MM.1S (cell line): ENCODE data around the gene COP1.
"Not testable (repeated sequence)": the region's sequence is repeated elsewhere in the genome, so short reads cannot be mapped to it uniquely, and the experiment has no call there.

Experiments
- EZH2phosphoT487 ChIP-seq: fragments of 300-600 bp; sonication (generic); IDR thresholded peaks from 2 replicates; pipeline ENCODE4 v1.6.1; 2018; ENCODE audit warnings: antibody characterized with exemption, low read length
- TF ChIP-seq, protein P1 (sequence below): fragments of 300-600 bp; sonication (generic); IDR thresholded peaks from 2 replicates; pipeline ENCODE4 v1.5.1; 2016; ENCODE audit warnings: antibody characterized with exemption, low read length, mixed read lengths

DNA sequence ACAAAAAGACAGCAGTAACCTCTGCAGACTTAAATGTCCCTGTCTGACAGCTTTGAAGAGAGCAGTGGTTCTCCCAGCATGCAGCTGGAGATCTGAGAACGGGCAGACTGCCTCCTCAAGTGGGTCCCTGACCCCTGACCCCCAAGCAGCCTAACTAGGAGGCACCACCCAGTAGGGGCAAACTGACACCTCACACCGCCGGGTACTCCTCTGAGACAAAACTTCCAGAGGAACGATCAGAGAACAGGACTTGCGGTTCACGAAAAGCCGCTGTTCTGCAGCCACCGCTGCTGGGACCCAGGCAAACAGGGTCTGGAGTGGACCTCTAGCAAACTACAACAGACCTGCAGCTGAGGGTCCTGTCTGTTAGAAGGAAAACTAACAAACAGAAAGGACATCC, 214.3 kb downstream of the COP1 start:
- TF ChIP-seq, protein P1, sequence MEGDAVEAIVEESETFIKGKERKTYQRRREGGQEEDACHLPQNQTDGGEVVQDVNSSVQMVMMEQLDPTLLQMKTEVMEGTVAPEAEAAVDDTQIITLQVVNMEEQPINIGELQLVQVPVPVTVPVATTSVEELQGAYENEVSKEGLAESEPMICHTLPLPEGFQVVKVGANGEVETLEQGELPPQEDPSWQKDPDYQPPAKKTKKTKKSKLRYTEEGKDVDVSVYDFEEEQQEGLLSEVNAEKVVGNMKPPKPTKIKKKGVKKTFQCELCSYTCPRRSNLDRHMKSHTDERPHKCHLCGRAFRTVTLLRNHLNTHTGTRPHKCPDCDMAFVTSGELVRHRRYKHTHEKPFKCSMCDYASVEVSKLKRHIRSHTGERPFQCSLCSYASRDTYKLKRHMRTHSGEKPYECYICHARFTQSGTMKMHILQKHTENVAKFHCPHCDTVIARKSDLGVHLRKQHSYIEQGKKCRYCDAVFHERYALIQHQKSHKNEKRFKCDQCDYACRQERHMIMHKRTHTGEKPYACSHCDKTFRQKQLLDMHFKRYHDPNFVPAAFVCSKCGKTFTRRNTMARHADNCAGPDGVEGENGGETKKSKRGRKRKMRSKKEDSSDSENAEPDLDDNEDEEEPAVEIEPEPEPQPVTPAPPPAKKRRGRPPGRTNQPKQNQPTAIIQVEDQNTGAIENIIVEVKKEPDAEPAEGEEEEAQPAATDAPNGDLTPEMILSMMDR = not testable (repeated sequence)
- TF ChIP-seq EZH2phosphoT487 = not testable (repeated sequence)
